SU-DHL-6 (cell line): ENCODE measurements around the gene NOS3.

Source experiments
- CTCF ChIP-seq: fragments of 200-600 bp; sonication (generic); IDR thresholded peaks from one replicate; pipeline ENCODE4 v1.5.1; 2017; ENCODE audit warnings: antibody characterized with exemption, mild to moderate bottlenecking, low read length, moderate library complexity; ENCODE audit not compliant: insufficient read depth, poor library complexity, severe bottlenecking
- EZH2phosphoT487 ChIP-seq: fragments of 200-600 bp; sonication (generic), shearing (Covaris generic); conservative IDR thresholded peaks from 2 replicates; pipeline ENCODE4 v1.6.1; 2018; ENCODE audit warnings: mild to moderate bottlenecking, antibody characterized with exemption, low read length, moderate library complexity, mixed read lengths

GRCh38 chr7:151007469-151007898 is 16.7 kb downstream of the NOS3 start:
- no peak for TF ChIP-seq CTCF
- TF ChIP-seq EZH2phosphoT487: no peak
